Endometrial microvascular endothelial cells (primary cell): Measurements from ENCODE around the gene GARIN3. TPM values are rescaled to one million over a fixed set of nuclear protein-coding genes. Genes with fewer than 3 reads are reported as not detected.
"Not testable (repeated sequence)": the region's sequence is repeated elsewhere in the genome, so short reads cannot be mapped to it uniquely, and the experiment has no call there.

Source experiments
- in situ Hi-C: cut with HindIII; loops from 2 replicates; pipeline ENCODE4 v1.10.0; 2017; ENCODE audit warnings: low sequenced_read_pairs, low pct_unique_long_range_greater_than_20kb; ENCODE audit errors: inconsistent ontology term
- total RNA-seq: library from RNA; depleted of rRNA; stranded (reverse); fragments of >200 nt; gene quantifications from one replicate; pipeline ENCODE4 v1.2.3, GENCODE V29; 2015; ENCODE audit errors: inconsistent ontology term

The GARIN3 gene
- total RNA-seq, 1 donor from 2014 or later, result not detected

DNA sequence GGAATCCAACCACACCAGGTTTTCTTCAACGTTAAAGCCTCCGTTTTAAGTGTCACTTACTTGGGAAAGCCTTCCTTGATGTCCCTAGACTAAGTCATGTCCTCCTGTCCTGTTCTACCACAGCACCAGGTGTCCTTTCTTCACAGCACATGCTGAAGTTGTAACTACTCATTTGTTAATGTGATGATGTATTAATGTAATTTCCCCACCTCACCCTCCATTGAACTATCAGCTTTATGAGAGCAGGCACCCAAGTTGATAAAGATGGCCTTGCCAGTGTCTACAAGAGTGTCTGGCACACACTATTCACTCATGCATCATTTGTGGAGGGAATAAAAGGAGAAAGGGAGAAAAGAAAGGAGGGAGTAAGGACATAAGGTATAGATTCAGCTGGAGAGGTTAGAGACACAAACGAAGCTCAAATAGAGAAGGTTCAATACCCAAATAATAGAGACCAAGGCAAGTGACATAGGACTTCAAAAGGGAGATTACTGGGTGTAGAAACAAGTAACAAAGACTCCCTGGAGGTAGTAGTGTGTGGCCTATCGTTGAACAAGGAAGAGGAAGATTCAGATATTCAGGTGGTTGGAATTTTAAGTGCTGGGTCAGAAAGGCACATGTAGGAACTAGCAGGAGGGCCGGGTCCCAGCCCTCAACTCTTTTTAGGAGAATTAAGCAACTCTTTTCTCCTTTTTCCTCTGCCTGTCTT, 21.1 kb upstream of the GARIN3 start:
- in situ Hi-C loops, result no loop called here

DNA sequence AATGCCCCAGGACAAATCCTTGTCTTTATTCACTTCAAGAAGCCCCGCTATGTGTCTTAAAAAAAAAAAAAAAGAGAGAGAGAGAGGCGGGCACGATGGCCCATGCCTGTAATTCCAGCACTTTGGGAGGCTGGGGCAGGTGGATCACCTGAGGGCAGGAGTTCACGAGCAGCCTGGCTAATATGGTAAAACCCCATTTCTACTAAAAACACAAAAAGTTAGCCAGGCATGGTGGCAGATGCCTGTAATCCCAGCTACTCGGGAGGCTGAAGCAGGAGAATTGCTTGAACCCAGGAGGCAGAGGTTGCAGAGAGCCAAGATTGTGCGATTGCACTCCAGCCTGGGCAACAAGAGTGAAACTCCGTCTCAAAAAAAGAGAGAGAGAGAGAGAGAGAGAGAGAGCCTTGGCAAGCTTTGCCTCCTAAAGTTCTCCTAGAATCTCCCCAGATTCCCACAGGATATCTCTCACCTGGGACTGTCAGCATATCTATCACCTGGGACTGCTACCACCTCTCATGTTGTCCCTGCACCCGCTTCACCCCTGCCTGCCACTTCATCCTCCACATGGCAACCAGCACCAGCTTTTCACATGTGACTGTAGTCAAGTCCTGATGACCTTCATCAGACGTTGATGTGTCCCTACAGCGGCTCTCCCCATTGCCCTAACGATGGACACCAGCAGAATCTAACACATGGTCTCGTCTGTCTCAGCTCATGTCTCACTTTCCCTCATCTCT, 20.4 kb upstream of the GARIN3 start:
- in situ Hi-C loops, result no loop called here

DNA sequence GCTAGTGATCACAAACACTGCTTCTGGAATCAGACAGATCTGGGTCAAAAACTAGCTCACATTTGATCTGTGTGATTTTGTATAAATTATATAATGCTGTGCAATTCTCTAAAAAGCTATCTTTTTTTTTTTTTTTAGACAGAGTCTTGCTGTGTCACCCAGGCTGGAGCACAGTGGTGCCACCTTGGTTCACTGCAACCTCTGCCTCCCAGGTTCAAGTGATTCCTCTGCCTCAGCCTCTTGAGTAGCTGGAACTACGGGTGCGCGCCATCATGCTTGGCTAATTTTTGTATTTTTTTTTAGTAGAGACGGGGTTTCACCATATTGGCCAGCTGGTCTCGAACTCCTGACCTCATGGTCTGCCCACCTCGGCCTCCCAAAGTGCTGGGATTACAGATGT, 19.1 kb upstream of the GARIN3 start:
- in situ Hi-C loops, result not testable (repeated sequence)

DNA sequence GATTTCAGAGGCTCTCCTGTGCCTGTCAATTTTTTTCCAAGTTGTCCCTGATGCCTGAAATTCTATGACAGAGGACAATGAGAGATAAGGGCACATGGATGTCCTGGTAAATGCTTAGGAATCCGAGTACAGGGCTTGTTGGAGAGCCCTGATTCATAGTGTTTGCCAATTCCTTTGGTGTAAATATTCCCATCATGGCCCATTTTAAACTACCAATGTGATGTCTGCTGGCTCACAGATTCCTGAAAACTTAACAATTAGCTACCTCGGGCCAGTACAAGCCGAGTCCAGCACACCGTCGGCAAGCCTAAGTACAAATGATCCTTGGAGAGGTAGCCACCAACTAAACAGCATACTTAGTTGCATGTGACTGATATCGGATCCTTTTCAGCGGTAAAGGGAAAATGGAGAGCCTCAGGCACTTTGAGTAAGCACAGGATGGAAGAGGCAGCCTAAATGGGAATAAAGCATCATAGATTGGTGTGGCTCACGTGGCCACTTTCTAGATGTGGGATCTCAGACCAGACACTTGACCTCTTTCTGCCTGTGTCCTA, 18.1 kb upstream of the GARIN3 start:
- in situ Hi-C loops, result no loop called here

DNA sequence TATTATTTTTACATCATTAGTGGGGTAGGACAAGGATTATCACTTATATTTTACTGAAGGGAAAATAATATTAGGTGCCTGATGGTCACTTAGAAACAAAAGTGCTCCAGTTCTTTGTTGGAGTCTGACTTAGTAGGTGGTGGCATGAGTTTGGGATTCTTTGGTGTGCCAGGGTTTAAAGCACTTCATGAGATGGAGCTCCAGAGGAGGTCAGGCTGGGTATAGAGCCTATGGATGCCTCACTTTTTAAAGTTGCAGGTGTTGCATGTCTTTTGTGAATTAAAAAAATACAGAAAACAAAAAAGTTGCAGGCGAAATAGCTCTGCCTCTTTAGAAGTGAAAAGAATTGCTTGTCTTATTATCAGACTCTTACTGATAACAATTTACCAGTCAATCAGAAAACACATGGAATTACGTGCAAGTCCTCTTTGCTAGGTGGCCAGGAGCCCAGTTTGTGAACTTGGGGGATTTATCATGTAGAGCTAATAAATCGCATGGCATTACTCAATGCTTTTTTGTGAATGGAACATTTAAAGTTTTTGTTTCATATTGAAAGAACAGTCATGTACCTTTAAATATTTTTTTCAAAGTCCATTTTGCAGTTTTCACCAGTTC, 16.2 kb upstream of the GARIN3 start:
- in situ Hi-C loops, result no loop called here

DNA sequence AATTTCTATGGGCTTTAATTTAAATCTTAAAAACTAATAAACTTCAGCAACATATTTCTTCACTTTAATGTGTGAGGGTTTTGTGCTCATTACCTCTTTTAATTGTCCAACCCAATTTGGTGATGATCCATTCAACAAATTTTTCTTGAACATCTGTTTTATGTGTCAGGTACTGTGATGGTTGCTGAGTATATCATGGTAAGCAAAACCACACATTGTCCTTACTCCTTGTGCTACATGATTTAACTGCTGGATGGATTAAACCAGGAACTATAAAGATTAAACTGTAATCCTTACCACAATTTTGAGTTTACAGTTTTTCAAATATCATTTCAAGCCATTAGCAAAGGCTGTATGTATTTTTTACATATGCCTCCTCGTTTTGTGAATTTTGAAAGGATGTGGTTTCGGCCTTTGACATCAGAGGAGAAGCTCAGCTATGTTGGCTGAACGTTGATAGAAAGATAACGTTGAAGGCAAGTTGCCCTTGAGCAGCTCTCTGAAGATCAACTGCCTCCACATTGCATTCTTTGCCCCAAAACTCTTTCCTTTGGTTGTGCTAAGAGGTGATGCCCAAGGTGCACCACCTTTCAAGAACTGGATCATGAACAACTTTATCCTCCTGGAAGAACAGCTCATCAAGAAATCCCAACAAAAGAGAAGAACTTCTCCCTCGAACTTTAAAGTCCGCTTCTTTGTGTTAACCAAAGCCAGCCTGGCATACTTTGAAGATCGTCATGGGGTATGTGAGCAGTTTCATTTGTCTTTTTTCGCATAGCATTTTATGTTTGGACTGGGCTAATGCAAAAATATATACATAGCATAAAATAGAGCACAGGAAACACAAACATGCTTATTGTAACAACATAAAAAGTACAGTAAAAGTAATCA, 14.6 kb upstream of the GARIN3 start, which contains the start of gene ITK:
Gene ITK (plus strand): TSS at position 467 of the 891 bp plus-strand sequence. CDS start 138 bp downstream, at position 605.
- in situ Hi-C loops, result no loop called here

DNA sequence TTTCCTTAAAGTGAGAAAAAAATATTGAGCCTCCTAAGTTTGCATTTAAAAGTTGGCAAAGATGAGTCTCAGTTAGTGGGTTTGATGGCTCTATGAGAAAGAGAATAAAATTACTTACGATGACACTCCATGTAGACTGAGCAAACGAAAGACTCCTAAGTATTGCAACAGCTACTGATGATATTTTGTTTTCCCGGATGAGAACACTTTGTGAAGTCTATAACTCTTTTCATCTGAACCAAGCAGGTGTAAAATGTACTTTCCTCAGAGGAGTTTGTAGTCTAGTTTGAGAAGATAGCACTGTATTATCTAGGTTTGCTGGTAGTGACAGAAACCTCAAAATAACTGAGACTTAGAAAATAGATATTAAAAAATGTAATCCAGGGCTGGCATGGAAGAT, 12.9 kb upstream of the GARIN3 start:
- in situ Hi-C loops, result no loop called here

DNA sequence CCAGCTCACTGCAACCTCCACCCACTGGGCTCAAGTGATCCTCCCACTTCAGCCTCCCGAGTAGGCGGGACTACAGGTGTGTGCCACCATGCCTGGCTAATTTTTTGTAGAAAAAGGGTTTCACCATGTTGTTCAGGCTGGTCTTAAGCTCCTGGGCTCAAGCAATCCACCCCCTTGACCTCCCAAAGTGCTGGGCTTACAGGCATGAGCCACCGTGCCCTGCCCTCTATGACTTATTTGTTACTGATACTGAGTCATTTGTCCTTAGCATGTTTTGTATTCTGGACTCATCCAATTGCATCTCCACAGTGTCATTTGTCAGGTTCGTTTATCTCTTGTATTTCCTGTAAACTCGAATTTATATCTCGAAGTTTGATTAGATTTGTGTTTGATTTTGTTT, 11.9 kb upstream of the GARIN3 start:
- in situ Hi-C loops, result no loop called here

DNA sequence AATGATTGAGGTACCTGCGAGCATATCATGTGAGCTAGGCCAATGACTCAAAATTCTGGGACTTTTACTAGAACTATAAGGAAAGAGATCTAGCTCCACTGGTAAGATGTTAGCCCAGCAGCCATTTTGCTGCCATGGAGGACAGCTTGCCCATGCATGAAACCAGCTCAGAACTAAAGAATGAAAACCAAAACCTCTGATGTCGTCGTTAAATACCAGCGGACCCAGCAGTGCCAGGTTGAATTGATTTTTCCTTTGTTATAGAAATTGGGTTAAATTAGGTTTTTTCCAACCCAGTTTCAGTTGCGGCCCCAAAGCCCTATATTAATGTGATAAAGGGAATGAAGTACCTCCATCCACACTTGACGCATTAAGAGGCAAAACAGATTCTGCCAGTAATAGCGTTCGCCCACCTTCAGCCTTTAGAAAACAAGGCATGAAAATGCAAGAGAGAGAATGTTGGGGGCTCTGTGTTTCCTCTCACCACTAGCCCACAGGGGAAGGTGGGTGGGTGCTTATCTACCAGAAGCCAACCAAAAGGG, 9.1 kb upstream of the GARIN3 start:
- in situ Hi-C loops, result no loop called here

DNA sequence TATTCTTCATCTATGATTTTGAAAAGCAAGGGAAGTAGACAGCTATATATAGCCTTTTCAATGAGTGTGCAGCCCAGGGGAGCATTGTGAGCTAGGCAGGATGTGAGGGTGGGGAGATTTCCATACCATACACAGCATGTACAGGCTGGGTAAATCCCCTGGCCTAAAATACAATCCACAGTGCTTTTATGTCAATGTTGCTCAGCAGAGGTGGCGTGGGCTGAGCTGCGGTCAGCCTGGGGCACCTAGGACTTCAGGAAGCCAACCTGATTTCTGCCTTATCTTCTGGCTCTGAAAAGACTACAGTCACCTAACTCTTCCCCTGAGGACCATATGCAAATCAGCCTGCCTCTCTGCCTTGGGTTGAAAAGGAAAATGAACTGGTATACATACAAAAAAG, 6.3 kb upstream of the GARIN3 start:
- in situ Hi-C loops, result no loop called here

DNA sequence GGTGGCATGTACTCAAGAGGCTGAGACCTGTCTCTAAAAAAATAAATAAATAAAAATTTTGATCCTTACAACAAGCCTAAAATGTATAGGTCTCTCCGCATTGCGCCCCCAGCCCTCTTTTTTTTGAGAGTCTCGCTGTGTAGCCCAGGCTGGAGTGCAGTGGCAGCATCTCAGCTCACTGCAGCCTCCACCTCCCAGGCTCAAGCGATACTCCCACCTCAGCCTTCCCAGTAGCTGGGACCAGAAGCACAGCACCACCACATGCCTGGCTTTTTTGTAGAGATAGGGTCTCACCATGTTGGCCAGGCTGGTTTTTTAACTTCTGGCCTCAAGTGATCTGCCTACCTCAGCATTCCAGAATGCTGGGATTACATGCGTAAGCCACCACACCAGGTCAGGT, 2.2 kb upstream of the GARIN3 start:
- in situ Hi-C loops, result no loop called here

DNA sequence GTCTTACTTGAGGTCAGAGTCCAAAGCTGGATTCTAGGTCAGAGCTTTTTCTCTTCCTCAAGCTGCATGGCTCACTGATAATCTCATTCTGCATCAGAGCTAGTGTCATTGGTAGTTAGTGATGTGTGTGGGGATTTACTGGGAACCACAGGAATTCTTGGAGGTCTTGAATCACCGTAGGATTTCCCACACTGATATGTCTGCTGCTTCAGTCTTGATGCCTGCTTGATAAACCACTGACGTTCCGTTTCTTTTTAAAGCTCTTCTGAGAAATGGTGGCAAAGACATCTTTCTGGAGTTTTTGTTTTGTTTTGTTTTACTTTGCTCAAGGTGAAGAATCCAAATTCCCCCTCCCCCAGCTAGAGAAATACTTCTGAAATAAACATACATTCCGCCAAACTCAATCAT, 1.2 kb upstream of the GARIN3 start:
- in situ Hi-C loops, result no loop called here

DNA sequence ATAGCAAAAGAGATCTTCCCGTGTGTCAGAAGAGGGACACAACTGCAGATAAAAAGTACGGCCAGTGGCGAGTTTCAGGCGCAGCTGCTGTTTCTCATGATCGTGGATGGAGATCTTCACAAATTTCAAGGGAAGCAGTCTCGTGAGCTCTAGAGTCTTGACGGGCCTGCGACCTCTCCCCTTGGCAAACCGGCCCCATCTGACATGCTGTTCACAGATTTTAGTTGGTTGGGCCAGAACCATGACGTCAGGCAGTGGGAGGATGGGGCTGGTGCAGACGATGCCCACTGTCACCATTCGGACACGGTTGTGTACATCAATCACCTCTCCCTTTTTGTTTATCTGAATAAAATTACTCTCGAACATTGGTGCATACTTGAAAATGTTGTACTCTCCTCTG, 396 bp downstream of the GARIN3 start:
- in situ Hi-C loops, result no loop called here

DNA sequence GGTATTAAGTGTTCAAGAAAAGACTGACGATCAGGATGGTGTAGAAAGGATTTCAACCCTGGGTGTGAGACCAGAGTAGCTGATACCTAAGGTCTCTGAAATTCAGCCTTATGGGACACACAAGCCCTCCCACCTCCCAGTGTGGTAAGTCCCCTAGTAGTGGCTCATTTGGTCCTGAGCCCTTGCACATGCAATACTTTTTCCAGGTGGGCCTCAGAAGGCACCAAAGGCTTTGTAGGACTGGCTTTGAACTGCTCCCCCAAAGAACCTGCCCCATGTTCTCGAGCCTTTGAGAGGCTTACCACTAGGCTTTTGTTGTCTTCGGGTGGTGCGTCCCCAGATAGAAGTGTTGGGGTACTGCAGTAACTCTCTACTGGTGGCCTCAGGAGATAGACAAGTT, 803 bp downstream of the GARIN3 start:
- in situ Hi-C loops, result no loop called here

DNA sequence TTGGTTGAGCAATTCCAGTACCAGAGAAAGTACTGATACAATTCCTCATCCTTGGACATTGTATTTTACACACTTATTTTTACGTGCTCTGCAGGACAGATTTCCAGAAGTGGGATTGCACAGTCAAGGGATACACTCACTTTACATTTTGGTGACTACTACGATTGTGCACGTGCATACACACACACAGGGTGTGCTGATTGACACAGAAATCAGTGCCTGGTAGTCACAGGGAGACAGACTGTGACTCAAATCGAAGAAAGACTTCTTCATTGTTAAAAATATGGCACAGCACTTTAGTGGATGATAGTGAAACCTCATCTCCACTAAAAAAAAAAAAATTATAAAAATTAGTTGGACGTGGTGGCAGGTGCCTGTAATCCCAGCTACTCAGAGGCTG, 1.5 kb downstream of the GARIN3 start:
- in situ Hi-C loops, result no loop called here

DNA sequence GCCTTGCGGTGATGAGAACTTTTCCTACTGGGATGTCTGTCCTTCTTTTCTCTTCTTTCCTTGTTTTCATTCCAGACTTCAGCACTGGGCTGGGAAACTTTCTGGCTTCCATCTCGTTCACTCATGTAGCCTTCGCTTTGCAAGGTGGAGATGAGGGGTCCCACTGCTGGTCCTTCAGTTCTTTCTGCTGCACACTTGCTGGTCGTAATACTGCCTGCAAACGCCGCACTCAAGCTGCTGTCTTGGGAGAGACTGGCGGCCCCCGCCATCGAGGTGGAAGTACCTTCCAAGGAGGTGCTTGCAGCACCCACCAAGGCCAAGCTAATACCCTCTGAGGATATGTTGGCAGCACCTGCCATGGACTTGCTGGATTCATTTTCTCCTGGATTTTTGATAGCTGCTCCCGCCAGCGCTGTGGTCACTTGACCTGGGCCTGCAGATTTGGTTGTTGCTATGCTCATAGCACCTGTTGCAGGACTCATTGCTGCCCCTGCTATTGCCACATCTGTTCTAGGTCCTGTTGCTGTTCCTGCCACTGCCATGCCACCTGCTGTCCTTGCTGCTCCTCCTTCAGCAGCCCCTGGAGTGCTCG, 3.0 kb downstream of the GARIN3 start:
- in situ Hi-C loops, result no loop called here

DNA sequence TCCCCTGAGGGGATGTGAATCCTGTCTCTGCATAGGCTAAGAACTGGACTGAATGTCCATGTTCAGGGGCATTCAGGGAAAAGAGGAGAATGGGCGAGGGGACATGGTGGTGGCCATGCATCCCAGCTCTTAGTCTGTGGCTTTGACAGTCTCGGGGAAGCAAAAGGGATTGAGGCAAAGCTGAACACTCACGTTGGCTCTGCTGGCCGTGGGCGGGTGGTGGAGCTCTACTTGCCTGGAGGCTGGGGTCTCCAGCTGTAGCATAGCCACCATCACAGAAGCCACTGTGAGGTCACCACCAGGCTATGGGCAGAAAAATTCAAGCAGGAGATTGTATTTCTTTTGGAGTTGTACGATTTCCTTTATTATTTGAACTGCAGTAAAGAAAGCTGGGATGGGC, 4.1 kb downstream of the GARIN3 start:
- in situ Hi-C loops, result no loop called here

DNA sequence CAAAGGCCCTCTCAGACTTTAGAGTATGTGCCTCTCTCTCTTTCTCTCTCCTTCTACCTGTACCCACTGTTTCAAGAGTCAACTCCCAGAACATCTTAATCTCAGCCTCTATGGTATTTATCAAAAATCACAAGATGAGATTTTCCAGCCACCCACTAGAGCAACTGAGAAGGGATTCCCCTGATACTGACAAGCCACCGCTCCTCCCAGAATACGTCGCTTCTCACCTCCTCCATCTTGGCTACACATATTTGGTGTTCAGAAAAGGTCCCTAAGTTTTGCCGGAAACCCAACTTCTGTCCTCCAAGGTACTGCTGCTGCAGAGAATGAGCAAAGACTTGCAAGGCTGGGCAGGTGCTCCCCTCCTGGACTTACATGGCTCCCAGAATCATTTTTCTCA, 6.1 kb downstream of the GARIN3 start:
- in situ Hi-C loops, result no loop called here
